Measurements from ENCODE around the gene CCDC102A.
A peak's percentile ranks its signal among the peaks of the same experiment; 100 is the strongest.
"Not testable (repeated sequence)": the region's sequence is repeated elsewhere in the genome, so short reads cannot be mapped to it uniquely, and the experiment has no call there.

CCDC102A gene

DNA sequence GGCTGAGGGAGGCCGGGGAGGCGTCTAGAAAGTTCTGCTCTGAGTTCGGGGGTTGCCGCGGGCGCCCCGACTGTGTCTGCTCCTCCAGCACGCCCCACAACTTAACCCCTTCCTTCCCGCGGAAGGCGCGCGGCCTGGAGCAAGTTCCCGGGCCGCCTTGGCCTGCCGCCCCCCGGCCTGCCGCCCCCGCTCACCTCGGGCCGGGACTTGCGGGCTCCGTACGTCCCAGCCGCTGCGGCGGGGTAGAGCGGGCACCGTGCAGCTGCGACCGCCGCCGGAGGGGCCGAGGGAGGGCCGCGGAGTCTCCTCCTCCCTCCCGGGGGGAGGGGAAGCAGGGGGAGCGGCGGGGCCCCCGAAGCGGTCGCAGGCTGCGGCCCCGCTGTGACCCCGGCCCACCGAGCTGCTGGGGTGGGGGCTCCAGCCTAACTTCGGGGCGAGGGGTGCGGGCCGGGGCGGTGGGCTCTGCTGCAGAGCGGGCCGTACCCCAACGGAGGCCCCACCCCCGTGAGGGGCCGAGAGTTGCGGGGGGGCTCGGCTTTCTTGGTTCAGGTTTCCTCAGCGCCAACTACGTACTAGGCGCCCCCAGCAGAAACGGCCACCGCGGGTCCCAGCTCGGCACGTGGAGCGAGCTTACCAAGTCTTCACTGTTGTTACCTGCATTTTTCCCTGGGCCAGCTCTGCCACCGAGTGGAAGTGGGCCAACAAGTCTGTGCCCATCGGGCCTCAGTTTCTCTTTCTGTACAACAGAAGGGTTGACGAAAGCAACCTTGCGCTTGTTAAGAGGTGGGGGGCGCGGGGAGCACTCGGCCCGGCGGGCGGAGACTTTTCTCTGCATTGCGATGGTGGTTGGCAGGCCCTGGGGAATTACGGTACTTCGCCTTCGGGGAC, at the start of gene CCDC102A:
Gene CCDC102A (minus strand): TSS at position 266 of the 888 bp plus-strand sequence. CDS start 7,394 bp downstream, outside the sequence.
- DNase-seq (ENCODE audit: low spot score) = no peak

DNA sequence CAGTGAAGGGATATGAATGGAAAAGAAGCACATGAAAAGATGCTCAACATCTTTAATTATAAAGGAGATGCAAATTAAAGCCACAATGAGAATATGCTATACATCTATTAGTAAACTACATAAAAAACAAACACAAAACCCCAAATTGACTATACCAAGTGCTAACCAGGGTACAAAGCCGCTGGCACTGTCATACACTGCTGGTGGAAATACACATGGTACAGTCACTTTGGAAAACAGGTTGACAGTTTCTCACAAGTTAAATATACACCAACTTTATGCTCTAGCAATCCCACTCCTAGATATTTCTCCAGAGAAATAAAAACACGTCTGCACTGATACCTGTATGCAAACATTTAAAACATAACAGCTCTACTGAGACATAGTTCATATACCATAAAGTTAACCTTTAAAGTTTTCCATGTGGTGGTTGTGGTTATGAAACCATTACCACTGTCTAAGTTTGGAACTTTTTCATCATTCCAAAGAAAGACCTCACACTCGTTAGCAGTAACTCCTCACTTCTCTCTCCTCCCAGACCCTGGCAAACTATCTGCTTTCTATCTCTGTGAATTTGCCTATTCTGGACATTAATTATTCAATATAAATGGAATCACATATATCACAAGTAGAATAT, 48.8 kb upstream of the CCDC102A start:
- DNase-seq (ENCODE audit: low spot score) = no peak

DNA sequence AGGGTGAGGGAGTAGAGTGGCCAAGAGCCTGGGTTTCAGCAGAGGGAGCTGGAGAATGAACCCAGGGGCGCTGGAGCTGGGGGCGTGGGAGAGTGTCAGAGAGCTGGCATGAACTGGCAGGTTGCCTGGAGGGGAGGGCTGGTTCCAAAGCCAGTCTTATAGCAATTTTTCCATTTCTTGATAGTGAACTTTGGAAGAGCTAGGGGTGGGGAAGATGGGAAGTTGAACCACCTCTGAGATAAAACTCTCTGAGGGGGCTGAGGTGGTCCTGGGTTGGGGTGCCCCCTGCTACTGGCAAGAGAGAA, 42.9 kb upstream of the CCDC102A start:
- no peak for DNase-seq (ENCODE audit: low spot score)

DNA sequence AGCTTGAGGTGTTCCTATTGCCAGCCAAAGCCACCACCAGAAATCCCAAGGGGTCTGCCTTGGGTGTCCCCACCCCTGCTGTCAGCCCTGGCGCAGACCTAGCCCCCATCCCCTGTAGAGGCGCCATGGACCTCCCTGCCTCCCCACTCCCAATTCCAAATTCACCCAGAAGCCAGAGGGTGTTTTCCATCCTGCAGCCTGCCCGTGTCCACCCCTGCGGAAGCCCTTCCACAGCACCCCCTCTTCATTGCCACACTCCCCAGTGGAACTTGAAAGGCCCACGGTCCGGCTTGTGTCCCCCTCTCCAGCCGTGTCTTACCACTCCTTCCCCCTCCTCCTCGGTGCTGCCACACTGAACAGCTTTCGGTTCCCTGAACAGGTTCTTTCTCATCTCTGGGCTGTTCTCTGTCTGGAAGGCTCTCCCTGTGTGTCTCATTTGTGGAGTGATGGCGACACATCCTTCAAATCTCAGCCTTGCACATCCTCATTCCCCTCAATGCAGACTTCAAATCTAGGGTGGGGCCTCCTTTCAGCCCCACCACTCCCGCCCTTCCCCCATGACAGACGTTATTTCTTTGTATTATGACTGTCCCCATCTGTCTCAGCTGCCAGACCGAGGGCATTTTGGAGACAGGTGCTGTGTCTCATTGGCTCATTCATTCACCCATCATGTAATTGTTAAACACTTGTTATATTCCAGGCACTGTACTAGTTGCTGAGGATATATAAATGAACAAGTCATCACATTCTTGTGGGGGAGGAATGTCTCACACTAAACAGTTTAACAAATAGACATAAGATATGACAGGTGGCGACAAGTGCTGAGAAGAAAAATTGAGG, 42.4 kb upstream of the CCDC102A start:
- DNase-seq (ENCODE audit: low spot score) = no peak

DNA sequence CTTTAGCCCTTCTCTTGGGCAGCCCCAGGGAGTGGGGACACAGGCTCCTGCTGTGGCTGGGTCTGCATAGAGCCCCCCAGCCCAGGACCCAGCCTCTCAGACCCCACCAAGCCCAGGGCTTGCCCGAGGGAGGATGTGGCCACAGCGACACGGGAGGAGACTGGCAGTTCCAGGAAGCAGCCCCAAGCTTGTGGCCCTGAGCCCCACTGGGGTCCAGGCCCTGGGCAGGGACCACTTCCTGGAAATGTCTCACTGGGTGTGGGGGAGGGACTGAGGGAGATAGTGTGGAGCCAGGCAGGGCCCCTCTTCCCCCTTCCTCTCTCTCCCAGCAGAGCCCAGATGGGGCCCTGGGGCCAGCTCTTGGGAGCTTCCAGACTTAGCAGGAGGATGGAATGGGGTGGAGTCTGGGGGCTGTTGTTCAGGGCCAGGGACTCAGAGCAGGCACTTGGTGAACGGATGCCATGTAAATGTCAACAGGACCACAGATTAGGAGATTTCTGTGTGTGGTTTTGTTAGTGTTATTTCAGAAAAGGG, 41.4 kb upstream of the CCDC102A start:
- no peak for DNase-seq (ENCODE audit: low spot score)

DNA sequence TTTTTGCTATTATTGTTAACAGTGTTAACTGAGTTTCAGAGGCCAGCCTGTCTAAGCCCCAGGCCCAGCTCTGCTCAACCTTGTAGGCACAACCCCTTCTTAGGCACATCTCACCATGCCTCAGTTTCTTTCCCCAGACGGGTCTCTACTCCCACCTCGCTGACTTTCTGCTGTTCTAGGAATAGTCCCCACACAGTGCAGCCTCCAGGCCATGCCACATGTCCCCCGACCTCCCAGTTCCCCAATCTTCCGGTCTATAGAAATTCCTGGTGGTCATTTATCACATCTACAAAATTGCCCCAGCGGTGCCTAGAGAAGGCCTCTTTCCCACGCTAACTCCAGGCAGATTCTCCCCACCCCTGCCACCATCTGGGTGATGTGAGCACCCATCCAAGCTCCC, 40.8 kb upstream of the CCDC102A start:
- DNase-seq (ENCODE audit: low spot score) = no peak

DNA sequence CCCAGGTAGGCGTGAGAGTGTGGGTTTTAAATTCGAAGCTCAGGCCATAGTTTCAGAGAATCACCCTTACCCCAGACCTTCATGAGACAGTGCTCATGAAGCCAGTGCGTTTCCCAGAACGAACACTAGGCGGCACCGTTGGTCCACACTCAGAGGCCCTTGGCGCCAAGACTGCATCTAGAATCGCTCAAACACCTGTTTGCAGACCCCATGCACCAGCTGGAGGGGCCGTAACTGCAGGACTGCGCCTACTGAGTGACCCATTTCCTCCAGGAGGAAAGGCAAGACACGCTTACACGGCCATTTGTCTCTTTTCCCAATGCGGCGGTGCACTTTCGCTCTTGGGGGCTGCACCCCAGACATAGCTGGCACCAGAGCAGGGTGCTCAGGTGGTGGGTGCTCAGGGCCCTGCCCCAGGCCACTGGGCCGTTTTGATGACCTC, 40.1 kb upstream of the CCDC102A start:
- peak; percentile 52 for DNase-seq (ENCODE audit: low spot score)

DNA sequence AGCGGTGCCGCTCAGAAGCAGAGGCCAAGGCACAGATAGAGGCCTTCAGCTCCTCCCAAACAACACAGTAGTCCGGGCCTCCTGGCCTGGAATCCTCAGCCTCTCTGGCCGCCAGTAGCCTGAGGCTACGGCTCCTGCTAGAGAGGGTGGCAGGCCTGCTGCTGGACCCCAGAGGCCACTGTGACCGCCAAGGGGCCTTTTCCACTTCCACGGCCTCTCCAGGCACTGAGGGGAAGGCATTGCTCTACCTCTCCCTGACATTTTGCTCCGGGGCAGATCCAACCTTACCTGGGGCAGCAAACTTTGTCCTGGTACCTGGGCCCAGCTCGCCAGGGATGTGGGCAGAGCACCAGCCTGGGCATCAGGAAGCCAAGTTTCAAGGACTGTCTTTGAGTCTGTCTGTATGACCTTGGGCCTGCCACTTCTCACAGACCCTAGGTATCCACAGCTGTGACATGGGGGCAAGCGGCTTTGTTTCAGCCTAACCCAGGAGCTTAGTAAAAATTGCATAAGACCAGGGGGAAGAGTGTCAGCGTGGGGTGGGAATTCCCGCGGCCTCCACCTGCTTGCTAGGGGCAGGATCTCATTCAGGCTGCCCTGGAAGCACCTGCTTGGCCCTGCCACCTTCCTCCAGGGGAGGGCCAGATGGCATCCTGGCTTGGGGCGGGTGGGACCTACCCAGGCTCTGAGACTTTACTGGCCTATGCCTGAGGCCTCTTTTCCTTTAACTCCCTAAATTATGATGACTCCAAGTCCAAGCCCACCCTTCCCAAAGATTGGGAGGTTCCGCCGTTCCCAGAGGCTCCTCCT, 39.3 kb upstream of the CCDC102A start:
- DNase-seq (ENCODE audit: low spot score) = no peak

DNA sequence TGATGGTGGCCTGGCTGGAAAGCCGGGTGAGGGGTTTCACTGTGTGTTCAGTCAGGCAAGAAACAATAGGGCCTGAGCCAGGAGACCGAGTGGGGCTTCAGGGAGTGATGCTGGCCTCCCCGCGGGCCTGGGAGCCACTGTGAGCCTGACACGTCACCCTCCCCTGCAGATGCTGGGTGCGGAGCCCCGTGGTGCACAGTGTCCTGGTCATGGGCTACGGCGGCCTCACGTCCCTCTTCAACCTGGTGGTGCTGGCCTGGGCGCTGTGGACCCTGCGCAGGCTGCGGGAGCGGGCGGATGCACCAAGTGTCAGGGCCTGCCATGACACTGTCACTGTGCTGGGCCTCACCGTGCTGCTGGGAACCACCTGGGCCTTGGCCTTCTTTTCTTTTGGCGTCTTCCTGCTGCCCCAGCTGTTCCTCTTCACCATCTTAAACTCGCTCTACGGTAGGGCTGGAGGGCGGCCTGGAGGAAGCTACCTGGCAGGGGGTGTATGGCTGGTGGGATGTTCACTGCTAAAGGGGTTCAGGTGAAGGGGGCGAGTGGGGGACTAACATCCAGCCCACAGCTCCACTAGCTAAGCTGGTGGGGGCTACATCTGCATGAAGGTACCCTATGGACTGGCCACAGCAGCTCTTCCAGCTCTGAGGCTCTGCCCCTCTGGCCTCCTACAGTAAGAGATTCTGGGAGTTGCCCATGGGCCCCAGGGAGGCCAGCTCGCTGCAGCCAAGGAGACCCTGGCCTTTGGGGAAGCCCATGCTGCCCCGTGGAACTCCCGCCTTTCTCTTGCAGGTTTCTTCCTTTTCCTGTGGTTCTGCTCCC, 38.5 kb upstream of the CCDC102A start:
- DNase-seq (ENCODE audit: low spot score) = no peak

DNA sequence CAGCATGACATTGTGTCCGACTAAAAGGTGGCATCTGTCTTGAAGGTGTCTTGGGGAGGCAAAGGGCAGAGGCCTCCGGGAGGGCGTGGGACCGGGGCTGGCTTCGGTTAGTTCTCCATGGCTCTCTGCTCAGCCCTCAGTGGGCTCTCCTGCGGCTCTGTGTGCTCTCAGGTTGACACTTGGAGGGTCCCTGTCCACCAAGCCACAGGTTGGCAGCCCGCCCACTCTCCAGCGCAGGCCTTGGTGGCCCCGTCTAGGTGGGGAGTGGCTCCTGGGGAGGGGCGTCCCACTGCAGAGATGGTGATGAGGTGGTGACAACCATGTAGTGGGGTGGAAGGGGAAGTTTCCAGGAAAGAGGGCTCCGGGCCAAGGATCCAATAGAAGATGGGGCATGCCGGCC, 37.7 kb upstream of the CCDC102A start:
- no peak for DNase-seq (ENCODE audit: low spot score)

DNA sequence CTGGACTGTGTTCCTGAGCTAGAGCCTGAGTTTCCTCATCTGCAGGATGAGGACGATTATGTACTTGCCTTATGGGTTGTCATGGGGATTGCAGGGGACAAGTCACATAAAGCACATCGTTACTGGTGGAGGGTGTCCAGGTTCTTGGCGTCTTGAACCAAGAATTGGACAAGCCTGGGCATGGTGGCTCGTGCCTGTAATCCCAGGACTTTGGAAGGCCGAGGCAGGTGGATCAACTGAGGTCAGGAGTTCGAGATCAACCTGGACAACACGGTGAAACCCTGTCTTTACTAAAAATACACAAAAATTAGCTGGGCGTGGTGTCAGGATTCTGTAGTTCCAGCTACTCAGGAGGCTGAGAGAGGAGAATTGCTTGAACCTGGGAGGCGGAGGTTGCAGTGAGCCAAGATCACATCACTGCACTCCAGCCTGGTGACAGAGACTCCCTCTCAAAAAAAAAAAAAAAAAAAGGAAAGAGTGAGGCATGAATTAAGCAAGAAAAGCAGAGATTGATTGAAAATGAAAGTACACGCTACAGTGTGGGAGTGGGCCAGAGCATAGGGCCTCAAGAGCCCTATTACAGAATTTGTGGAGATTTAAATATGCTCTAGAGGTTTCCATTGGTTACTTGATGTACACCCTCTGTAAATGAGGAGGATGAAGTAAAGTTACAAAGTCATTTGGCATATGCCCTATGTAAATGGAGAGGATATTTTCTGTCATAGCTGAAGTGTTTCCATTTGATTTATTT, 36.8 kb upstream of the CCDC102A start:
- no peak for DNase-seq (ENCODE audit: low spot score)

DNA sequence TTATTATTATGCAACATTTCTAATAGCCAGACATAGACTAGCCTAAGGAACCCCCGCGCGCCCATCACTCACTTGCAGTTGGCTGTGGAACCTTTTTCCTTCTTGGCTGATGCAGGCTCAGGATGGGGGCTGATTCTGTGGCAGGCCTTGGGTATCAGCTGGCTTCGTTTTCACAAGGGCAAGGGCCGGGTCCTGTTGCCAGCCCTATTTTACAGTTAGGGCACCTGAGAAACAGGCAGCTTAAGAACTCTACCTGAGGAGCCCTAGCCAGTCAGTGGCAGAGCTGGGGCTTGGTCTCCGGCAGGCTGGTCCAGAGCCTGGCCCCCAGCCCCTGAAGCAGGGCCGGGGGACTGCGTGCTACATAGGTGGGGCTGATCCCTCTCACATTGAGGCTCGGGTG, 34.7 kb upstream of the CCDC102A start:
- DNase-seq (ENCODE audit: low spot score) = no peak

DNA sequence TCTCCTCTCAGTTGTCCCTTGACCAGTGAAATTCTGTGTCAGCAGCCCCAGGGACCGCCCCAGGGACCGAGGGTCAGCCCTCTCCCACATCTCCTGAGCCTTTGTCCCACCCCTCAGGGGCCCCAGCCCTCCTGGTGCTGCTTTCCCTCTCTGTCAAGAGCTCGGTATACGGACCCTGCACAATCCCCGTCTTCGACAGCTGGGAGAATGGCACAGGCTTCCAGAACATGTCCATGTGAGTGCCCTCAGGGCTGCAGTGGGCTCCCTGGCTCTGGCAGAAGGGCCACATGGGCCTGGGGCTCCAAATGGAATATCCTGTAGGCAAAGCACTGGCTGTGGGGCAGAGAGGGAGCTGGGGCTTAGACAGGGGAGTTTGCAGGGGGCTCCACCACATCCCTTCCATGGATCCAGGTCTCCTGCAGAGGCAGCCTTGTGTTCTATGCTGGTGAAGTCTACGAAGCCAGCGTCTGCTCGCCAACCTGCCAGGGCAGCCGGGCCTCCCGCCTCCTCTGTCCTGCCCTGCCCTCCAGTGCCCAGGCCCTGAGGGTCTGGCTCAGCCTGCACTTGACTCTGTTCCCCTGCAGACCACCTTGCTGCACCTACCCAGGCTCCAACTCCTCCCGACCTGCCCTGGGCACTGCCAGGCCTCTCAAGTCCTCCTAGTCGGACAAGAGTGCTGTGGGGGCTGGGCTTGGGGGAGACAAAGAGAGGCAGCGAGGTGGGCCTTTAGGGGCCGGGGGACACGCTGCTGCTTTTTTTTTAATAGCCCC, 34.1 kb upstream of the CCDC102A start:
- no peak for DNase-seq (ENCODE audit: low spot score)

DNA sequence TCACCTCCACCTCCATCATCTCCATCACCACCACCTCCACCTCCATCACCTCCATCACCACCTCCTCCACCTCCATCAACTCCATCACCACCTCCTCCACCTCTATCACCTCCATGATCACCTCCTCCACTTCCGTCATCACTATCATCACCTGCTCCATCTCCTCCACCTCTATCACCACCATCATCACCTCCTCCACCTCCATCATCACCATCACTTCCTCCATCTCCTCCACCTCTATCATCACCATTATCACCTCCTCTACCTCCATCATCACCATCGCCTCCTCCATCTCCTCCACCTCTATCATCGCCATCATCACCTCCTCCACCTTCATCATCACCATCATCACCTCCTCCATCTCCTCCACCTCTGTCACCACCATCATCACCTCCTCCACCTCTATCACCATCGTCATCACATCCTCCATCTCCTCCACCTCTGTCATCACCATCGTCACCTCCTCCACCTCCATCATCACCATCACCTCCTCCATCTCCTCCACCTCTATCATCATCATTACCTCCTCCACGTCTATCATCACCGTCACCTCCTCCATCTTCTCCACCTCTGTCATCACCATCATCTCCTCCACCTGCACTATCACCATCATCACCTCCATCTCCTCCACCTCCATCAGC, 33.1 kb upstream of the CCDC102A start:
- DNase-seq (ENCODE audit: low spot score) = no peak

DNA sequence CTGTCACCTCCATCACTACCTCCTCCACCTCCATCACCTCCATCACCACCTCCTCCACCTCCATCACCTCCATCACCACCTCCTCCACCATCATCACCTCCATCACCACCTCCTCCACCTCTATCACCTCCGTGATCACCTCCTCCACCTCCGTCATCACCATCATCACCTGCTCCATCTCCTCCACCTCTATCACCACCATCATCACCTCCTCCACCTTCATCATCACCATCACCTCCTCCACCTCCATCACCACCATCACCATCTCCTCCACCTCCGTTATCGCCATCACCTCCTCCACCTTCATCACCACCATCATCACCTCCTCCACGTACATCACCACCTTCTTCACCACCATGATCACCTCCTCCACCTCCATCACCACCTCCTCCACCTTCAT, 32.4 kb upstream of the CCDC102A start:
- DNase-seq (ENCODE audit: low spot score) = not testable (repeated sequence)

DNA sequence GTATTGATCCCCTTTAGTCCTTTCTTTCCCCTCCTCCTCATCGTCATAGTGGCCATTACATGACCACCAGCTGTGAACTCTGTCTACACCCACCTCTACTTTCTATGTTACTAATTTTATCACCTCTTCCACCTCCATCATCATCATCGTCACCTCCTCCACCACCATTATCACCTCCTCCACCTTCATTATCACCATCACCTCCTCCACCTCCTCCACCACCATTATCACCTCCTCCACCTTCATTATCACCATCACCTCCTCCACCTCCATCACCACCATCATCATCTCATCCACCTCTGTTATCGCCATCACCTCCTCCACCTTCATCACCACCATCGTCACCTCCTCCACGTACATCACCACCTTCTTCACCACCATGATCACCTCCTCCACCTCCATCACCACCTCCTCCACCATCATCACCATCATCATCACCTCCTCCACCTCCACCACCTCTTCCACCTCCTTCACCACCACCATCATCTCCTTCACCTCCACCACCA, 31.9 kb upstream of the CCDC102A start:
- no peak for DNase-seq (ENCODE audit: low spot score)

DNA sequence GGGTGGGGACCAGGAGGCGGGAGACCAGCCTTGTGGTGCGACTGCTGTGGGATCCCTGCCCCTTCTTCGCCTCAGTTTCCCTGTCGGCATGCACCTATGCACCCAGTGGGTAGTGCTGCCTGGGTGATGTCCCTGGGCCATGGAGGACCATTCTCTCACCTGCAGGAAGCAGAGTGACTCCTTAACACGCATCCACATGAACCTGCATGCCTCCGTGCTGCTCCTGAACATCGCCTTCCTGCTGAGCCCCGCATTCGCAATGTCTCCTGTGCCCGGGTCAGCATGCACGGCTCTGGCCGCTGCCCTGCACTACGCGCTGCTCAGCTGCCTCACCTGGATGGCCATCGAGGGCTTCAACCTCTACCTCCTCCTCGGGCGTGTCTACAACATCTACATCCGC, 31.3 kb upstream of the CCDC102A start:
- no peak for DNase-seq (ENCODE audit: low spot score)

DNA sequence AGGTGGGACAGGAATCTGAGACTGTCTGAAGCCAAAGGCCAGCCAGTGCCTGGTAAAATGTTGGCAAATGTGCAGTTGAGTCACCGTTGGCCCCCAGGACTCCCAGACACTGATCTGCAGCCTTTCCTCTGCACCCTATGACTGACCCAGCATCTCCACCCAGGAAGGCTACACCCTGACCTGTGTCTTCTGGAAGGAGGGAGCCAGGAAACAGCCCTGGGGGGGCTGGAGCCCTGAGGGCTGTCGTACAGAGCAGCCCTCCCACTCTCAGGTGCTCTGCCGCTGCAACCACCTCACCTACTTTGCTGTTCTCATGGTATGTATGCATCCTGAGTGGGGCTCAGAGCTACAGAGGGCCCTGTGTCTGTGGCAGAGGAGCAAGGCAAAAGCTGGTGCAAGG, 30.1 kb upstream of the CCDC102A start:
- no peak for DNase-seq (ENCODE audit: low spot score)

DNA sequence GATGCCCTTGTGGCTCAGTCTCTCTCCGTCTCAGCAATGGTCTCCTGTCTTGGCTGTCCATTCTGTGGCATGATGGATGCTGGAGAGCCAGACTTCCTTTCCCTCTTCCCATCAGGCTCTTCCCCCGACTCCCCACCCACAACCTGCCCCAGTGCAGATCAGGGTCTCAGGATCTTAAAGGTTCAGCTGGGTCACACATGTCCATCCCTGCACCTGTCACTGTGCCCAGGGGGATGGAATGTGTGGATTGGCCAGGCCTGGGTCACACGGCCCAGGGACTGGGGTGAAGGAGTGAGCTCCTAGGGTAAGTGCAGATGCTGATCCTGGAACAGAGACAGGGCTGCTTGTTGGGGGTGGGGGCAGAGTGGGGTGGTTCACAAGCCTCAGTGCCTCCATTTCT, 29.1 kb upstream of the CCDC102A start:
- DNase-seq (ENCODE audit: low spot score) = no peak
